Measurements from ENCODE around the gene LRIG1.

The LRIG1 gene

DNA sequence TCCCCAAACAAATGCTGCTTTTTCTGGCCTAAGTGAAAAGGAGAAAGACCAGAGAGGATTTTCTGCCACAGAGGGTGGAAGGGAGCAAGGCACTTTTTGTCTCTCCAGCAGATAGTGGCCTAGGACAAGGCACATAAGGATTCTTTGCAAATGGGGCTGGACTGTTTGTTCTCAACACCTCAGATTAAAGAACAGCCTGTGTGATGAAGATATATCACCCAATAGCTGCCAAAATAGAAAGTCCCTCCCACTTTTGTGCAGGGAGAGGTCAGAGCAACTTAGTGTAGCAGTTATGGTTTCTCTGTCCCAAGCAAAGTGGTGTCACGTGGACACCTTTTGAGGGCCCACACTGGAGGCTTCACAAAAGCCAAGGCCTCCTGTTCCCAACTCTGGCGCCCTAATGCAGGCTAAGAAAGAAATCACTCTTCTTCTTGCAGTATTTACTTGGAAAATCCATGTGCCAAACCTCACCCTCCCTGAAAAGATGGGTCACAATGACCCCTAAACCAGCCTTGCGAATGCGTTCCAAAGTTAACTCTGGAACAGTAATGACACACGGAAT, 84.9 kb downstream of the LRIG1 start:
- no peak for DNase-seq

DNA sequence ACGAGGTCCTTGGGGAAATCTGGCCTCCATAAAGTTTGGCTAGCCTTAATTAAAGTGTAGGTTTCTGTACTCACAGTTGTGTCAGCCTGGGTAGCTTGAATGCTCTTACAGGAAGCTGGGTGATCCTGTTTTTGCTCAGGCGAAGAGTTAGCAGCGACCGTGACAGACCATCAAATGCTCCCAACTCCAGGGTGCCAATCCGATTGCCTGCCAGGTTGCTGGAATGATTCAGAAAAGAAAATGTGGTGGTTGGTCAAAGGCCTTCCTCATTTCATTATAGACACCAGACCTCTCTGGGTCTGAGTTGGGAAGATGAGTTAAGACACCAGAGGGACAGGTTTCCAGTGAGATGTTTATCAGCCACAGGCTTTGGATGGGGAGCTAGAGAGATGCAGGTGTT, 86.0 kb downstream of the LRIG1 start:
- DNase-seq, result no peak

DNA sequence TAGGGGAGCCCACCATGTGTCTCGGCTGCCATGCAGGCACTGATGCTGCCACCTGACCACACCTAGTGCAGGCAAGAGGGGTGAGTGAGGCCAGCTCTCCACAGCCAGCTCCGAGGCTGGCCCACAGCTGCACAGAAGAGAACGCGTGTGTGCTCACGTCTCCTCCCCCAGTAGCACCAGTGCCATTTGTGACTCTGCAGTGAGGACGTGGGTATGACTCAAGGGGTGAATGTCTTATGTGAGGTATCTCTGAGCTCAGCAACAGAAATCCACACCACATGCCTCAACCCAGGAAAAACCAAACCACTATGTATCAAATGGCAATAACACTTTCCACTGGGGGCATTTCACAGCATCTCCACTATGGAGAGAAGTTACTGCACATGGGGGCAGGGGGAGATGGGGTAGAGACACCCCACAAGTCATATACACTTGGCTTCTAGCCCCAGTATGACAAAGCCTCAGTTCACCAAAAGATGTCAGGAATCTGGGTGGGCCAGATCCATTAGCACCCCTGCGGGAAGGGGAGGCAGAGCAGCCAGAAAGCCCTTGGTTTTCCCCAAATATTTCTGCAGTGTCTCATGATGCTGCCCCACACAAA, 87.6 kb downstream of the LRIG1 start:
- no peak for DNase-seq

DNA sequence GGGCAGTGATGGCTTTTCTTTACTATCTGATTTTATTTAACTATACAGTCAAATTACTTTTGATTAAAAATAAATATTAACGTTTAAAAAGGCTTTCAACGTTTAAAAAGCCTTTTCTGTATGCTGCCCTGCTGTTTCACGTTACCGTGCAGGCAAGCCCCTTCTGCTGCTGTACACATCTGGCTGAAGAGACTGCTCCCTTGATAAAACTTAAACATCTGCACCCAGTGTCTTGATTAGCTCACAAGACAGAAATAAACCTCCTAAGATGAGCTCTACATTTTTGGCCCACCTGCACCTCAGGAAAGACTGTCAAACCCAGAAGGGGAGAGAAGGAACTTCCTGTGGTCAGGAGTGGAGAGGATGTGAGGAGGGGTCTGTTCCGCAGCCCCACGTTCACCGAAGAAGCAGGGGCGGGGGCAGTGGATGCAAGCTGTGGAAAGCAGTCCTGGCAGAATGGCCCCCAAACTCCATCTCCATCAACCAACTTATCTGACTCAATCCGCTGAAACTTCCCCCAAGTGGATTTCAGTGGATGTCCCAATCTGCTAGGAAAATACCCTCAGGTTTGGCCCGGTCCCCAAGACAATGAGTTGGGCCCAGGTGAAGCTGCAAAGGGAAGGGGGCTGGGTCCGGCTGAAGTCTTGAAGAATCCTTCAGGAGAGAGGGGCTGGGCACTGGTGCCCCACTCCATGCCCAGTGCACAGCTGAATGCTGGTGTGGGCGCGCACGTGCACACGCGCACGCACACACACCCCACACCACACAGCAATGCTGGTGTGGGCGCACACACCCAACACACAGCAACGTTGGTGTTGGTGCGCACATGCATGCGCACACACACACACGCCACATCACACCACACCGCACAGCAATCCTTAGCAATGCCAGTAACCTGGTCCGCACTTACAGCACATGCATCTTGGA, 88.6 kb downstream of the LRIG1 start:
- no peak for DNase-seq

DNA sequence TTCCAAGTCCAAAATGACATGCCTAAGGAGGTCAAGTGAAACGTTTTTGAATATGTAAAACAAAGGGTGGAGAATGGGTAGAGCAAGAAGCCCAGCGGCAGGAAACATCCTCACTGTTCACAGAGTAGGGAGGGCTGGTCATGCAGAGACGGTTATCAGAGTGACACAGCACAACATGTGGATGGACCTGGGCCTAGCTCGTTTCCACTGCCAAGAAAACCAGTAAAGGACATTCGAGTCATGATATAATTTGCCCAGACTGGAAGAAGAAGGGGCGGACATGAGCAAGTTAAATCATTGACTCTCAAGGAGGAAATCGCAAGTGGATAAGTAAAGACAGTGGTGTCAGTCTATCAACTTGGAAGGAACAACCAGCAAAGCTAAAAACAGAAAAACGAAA, 89.3 kb downstream of the LRIG1 start:
- no peak for DNase-seq

DNA sequence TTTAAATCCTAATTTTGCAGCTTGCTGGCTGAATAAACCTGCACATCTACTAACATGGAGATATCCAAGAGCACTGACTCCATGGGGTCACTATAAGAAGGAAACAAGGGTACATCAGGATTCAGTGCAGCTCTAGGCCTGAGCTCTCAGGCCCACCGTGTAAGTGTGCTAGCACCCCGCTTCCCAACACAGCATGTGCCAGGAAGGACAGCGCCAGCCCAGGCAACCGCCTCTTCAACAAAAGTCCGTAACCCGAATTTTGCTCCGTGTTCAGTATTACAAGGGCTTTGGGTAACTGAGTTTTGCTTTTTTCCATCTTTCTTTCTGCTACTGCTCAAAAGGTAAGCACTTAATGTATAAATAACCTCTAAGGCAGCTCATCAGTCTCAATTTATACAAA, 89.8 kb downstream of the LRIG1 start:
- no peak for DNase-seq

DNA sequence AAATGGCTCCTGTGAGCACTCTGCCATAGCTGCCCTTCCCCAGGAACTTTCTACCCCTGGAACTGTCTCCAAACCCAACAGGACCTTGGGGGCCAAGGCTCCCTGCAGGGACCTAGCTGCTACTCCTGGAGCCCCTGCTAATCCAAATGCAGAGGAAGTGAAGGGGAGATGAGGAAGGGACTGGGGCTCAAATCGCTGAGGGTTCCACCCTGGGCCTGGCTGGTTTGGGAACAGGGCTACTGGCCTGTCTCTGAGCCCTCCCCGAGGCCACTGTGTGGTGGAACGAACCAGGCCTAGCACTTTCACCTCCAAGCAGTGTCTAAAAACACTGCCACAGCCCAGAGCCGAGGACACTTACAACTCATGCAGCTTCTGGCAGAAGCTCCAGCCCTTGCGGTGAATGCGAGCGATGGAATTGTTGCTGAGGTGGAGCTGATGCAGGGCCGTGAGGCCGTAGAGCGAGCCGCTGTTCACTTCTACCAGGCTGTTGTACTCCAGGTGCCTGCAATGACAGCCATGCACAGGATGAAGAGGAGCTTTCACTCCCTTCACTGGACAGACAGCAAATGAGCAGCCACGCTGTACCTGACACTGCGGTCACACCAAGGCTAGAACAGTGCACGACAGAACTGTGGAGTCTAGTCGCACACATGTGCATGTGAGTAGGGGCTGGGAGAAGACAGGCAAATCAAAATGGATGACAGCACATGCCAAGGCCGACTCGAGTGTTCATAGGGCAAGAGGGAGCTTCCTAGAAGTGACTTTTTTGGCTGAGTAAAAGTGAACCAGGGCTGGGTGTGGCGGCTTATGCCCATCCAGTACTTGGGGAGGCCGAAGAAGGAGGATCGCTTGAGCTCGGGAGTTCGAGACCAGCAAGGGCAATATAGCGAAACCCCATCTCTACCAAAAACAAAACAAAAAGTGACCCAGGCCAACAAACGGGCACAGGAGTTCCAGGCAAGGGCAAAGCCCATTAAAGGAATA, 90.8 kb downstream of the LRIG1 start:
- no peak for DNase-seq

DNA sequence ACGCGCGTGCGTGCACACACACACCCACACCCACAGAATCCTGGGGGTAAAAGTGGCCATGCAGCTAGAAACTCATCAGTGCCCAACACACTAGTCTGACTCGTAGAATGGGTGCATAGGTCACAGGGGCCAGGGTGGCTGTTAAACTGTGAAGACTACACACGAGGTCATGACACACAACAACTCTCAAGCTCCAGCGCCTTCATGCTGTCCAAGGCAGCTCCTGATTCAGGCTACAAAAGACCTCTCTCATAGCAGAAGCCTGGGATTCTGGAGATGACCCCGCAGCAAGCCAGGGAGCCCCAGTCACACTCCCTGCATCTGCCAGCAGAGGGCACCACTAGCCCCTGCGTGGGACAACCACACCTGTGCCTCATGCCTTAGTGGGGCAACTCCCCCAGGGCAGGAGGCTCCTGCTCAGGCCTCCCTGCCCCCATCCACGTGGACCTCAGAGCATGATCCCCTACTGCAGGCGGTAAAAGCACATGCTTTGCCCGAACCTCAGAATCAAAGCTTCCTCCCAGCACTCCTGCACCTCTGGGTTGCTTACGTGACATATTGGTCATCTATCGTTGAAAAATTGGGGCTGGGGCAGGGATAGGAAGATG, 93.1 kb downstream of the LRIG1 start:
- peak; percentile 39 to 72 (median 54) for DNase-seq

DNA sequence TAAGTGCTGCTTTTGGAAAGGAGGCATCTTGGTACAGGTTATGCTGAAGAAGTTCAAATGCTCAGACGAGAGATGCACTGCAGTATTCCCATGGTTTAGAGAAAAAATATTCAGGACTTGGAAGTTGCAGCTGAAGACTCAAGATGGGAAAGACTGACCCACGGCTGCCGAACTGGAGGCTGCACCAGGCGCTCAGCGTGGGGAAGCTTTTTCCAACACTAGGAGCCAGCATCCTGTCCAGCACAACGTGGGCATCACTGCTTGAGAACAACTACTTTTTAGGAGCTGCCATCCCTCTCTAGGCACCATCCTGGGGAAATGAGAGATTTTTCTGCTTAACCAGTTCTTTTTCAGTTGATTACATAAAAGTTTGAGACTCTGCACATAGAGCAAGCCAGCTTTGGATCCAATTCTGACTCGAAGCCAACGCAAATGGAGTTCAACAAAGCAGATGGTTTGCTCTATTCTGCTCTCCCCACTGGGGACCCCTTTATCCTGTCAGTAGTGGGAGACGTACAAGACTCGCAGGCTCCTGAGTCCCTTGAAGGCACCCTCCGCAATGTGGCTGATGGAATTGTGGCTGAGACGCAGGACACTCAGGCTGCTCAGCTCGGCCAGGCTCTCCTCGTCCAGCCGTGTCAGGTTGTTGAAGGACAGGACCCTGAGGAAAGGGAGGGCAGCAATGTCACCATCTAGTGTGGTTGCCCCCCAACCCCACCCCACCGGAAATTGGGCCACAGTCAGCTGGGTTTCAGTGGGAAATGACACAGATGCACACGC, 93.8 kb downstream of the LRIG1 start:
- DNase-seq, result no peak

DNA sequence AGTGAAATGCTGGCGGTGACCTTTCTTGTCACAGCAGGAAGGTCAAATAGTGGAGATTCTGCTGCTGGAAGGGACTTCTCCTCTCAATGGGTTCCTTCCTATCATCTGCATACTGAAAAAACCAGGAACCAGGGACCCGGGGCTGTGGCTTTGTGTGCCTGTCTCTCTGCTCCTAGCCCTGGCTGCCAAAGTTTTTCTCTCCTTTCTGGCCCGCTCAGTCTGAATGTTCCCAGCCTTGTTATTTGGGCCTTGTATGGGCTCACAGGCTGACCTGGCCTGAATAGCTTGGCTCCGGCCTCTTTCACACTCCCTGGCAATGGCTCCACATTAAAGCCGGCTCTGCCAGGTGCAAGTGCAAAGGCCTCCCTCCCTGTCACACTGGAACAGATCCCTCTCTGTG, 94.7 kb downstream of the LRIG1 start:
- DNase-seq, result no peak

DNA sequence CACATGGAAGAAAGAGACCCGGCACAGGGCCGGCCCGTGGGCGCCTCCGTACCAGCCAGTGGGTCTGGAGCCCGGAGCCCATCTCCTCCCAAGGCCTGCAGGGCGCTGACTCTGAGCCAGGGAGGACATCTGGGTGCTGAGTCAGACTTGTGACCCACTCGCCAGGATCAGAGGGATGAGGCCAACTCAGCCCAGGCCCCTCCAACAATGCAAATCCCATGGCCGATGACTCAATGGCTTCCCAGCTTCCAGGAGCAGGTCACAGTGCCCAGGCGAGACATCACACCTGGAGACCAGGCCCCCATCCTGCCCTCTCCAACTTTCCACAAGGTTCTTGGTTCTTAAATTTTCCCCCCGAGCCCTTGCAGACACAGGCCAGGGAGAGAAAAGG, 95.1 kb downstream of the LRIG1 start:
- no peak for DNase-seq

DNA sequence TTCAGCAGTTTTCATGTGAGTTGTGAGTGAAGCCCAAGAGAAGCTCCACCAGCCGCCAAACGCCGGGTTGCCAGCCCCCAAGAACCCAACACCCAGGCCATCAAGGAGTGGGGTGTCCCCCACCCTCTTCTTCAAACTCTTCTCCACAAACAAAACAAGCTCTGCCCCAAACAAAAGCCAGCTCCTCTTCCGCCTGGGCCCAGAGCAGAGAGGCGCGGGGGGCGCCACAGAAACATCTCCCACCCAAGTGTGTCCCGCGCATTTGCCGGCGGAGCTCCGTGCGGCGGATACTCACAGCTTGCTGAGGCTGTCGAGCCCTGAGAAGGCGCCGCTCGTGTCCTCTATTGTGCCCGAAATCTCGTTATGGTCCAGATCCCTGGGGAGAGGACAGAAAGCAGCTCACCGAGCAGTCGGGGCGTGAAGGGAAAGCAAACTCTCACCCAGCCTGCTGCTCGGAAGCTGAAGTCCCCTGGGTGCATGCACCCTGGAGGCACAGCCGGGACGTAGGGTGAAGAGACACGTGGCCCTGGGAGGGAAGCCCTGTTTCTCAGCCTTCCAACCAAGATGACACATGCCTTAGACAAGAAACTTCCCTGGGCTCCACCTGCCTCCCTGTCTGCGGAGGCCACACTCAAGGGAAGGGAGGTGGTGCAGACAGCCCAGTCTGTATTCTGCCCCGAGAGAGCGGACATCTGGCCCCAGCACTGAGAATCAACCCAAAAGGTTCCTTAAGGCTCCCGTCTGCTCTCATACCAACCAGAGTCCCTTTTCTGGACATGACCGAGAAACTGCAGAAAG, 95.7 kb downstream of the LRIG1 start:
- DNase-seq, result no peak

DNA sequence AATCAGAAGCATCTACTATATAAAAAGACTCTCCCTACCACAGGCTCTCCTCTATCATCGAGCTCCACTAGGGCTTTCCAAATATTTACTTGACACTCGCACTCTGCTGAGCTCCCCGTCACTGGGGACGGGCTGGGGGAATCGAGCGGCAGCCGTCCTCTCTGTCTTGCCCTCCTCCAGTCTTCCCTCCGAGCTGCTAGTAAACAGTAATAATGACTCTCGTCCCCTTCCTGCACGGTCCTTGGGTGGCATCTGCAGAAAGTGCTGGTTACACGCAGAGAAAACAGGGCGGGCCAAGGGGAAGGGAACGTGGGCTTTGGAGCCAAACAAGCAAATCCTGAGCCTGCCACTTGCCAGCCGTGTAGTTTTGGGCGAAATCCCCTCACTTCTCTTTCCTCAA, 96.6 kb downstream of the LRIG1 start:
- DNase-seq, result no peak

DNA sequence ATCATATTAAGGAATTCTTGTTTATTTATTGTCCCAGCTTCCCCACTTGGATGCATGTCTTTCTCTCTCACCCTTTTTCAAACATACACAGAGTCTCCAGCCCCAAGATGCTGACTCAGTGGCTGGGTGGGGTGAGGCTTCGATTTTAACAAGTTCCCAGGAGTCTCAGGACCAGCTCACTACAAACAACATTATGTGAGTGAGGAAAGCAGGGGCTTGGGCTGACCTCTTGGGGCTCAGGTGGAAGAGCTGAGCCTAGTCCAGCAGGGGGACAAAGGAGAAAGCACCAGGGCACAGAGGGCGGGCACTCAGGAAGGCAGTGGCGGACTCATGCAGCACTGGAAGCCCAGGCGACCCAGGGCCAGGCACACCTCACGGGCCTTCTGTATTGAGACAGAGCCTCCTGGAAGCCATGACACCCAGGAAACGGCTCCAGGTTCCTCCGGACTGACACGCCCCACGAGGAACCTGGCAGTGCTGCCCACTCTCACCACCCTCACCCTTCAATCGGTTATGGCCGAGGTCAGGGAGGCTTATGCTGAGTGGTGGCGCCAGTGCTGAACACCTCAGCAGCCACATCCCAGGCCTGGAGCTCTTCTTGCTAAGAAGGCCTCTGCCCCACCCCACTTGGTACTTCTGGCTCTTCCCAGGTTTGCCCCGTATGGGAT, 97.4 kb downstream of the LRIG1 start:
- DNase-seq, result no peak

DNA sequence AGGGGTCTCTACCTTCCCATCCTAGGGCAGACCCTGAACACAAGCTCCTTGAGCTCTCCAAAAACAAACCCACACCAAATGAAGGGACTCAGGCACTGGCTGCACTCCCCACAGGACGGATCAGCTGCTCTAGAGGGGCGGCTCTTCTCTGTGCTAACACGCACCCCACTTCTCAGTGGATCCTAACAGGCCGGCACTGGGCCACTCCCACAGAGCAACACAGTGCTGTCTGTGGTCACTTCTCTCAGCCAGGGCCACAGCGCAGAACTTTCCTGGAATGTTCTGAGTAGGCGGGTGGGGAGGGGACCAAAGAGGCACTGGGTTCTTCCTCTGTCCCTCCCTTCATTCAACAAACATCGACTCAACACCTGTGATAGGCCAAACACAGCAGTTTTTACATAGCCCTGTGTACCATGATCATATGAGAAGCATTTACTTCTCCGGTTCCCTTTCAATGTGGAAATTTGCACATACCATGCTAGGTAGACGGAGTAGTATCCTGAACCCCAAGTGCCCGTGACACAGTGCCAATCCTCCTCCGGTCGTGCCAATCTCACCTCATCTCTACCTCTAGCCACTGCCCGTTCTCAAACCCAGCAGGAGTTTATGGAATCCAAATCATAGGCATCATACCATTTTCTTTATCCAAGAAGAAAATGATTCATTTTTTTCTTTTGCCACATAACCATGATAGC, 98.1 kb downstream of the LRIG1 start:
- no peak for DNase-seq

DNA sequence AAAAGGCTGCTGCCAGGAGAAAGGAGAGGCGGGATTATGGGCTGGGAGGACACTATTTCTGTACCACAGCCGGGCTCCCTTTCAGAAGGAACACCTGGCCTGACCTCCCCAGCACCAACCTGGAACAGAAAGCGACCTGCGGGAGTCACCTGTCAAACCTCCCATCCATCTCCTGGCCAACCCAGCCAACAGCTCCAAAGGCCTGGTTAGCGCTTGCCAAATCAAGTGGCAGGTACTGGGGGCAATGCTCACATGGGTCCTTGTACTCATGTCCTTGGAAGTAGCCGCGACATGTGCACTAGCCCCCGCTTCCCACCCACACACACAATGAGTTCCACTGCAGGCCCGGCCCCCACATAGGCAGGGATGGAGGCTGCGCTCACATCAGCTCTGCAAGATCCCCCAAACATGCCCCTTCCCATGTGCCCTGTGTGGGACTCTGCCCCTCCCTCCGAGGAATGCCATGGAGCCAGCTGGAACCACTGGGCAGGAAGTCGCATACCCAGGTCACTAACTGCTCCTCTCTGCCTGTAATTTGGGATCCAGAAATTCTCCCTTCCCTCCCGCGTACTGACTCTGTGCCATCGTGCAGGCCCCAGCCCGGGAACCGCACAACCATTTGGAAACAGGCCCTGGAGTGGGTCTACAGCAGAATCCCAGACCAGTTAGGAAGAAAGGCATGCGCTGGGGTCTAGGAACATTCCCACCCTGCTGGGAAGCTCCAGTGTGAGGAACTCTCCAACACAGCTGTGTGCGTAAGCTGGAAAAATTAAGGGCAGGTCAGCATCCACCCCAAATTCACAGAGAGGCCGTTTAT, 98.9 kb downstream of the LRIG1 start:
- DNase-seq, result no peak

DNA sequence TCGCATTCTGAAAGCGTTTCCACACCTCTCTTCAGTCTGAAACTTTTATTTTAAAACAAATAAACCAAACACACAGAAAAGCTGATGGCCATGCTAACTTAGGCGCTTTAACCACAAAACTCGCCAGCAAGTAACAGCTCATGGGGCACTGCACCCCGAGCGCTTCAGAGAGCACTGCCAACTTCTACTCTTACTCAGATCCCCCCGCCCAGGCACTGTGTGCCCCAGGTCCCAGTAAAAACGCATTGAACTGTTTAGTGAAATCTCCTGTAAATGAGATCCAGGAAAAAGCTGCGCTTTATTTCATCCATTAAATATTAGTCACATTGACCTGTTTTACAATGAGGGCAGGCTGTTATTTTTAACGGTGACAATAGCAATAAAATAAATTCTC, 99.7 kb downstream of the LRIG1 start:
- DNase-seq, result no peak

DNA sequence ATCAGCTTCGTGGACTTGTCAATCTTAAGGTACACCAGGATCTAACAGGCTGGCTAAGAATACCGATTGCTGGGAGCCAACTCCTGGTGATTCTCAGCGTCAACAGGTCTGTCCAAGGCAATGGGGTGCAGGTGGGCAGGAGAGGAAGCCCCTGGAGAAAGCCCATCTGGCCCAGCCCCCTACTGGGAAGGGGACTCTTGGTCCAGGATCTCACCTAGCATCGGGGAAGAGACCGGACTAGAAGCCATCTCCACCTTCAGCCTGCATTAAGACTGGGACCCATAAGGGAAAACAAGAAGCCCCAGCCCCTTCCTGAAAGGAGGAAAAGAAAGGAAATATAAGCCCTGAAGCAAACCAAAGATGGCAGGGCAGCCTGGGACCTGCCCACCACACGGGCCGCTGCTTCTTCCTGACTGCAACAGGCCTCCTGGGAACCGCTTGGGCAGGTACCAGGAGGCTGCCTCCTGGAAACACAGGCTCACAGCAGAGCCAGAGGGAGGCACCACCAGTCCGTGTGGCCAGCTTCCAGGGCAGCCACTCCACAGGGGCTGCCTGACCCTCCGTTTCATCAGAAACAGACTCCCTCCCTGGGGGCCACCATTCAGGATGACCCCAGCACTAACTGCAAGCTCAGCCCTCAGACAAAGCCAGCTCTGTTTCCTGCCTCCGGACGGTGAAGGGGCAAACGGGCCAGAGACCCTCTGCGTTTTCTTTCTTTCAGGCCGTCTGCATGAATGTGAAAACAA, 100.2 kb downstream of the LRIG1 start:
- no peak for DNase-seq

All from T-helper 1 cell (primary cell).